Neural crest cell (in vitro differentiated cells): ENCODE data around the gene SNX25. TPM values are rescaled to one million over a fixed set of nuclear protein-coding genes. Genes with fewer than 3 reads are reported as not detected.

Experiments used
- DNase-seq: peaks from one replicate; pipeline ENCODE4 v3.0.0; 2021; ENCODE audit warnings: low read depth, mixed read lengths, low spot score
- H3K27ac Mint-ChIP-seq: one replicate; pipeline ENCODE4 v1.8.0; 2021; ENCODE audit warnings: mild to moderate bottlenecking, mixed read lengths; ENCODE audit not compliant: unreplicated experiment
- H3K27me3 Mint-ChIP-seq: 2 replicates; pipeline ENCODE4 v1.8.0; 2021; ENCODE audit warnings: low read depth, mild to moderate bottlenecking, mixed read lengths
- H3K36me3 Mint-ChIP-seq: 2 replicates; pipeline ENCODE4 v1.8.0; 2021; ENCODE audit warnings: low read depth, mild to moderate bottlenecking, mixed read lengths
- H3K4me1 Mint-ChIP-seq: 2 replicates; pipeline ENCODE4 v1.8.0; 2021; ENCODE audit warnings: mixed read lengths
- H3K4me3 Mint-ChIP-seq: one replicate; pipeline ENCODE4 v1.8.0; 2021; ENCODE audit warnings: mild to moderate bottlenecking, mixed read lengths
- H3K9me3 Mint-ChIP-seq: 2 replicates; pipeline ENCODE4 v1.8.0; 2021; ENCODE audit warnings: mixed read lengths
- CTCF ChIP-seq: fragments of 200-600 bp; sonication (generic); conservative IDR thresholded peaks from 2 replicates; pipeline ENCODE4 v1.5.0; 2021; ENCODE audit warnings: antibody characterized with exemption, mild to moderate bottlenecking
- total RNA-seq: library from RNA; stranded (reverse); gene quantifications from 2 replicates; pipeline ENCODE4 v1.2.1, GENCODE V29; 2021

The SNX25 gene
- total RNA-seq, 1 donor from 2014 or later: 9.7 TPM

DNA sequence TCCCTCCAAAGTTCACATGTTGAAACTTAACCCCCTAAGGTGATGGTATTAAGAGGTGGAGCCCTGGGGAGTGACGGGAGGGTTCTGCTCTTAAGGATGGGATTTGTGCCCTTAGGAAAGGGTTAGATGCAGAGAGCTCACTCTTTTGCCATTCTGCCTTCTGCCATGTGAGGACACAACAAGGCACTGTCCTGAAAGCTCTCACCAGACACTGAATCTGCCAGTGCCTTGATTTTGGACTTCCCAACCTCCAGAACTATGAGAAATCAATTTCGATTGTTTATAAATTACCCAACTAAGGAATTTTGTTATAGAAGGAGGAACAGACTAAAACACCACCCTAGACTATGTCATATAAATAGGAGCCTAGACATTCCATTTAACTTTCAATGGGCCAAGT, 174.7 kb downstream of the SNX25 start:
- no peak for TF ChIP-seq CTCF
- peaks cover 16% of the 10 kb centered on the region for H3K36me3 Mint-ChIP-seq
- DNase-seq: no peak
- peaks cover 7% of the 10 kb centered on the region for H3K9me3 Mint-ChIP-seq
- H3K27me3 Mint-ChIP-seq: no peaks in the 10 kb centered on the region
- H3K4me1 Mint-ChIP-seq: peaks cover 14% of the 10 kb centered on the region
- H3K4me3 Mint-ChIP-seq: no peak overlapping the region
- no peak overlapping the region for H3K27ac Mint-ChIP-seq

DNA sequence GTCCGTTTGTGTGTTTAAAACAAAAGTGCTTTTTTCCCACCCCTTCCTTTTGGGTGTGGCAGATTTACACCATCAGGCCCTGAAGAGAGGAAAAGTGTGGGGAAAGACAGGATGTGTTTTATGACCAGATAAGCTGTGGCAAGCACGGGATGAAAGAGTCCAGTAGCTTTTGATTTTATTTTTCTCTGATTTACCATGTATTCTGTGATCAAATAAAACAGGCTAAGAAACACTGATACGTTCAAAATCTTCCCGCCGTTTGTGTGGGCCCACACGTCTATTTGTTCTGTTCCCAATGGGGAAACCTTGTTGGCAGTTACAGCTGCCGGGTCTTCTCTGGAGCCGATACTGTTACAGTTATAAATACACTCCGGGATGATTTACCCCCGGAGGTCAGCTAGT, 175.5 kb downstream of the SNX25 start:
- no peak overlapping the region for H3K4me3 Mint-ChIP-seq
- peaks cover 7% of the 10 kb centered on the region for H3K9me3 Mint-ChIP-seq
- H3K27ac Mint-ChIP-seq: no peak overlapping the region
- peaks cover 14% of the 10 kb centered on the region for H3K4me1 Mint-ChIP-seq
- peaks cover 16% of the 10 kb centered on the region for H3K36me3 Mint-ChIP-seq
- H3K27me3 Mint-ChIP-seq: no peaks in the 10 kb centered on the region
- no peak for DNase-seq
- TF ChIP-seq CTCF: no peak

DNA sequence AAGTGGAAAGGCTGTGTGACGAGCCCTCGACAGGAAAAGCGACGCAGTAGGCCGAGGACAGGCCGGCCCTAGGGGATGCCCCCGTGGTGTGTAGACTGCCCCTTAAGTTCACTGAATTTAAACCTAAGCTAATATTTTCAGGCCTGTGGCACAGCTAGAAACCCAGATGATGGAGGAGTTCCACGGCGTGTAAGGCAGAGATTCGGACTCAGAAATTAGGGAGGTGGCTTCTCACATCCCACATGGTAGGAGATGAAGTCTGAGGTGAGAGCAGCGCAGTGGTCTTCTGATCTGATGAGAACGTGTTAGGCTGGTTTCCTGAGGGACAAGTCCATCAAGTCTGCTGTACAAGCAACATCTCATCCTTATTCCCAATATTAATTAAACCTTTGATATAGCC, 178.6 kb downstream of the SNX25 start:
- Mint-ChIP-seq H3K4me3 (no peak overlapping the region), H3K36me3 (peaks cover 5% of the 10 kb centered on the region), H3K27ac (no peak overlapping the region), H3K9me3 (no peaks in the 10 kb centered on the region), H3K4me1 (peaks cover 14% of the 10 kb centered on the region), H3K27me3 (peaks cover 3% of the 10 kb centered on the region)
- no peak for TF ChIP-seq CTCF
- DNase-seq: no peak

DNA sequence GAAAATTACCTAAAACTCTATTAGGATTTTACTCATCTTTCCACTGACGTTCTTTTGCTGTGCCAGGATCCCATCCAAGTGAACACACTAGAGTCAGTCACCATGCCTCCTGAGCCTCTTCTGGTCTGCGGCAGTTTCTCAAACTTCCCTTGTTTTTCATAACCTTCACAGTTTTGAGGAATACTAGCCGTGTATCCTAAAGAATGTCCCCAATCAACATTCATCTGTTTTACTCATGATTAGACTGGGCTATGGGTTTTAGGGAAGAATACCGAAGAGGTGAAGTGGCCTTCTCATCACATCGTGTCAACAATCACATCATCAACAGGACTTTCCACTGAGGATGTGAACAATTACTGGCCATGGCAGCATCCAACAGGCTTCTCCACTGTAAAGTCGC, 181.5 kb downstream of the SNX25 start:
- Mint-ChIP-seq H3K9me3 (no peaks in the 10 kb centered on the region), H3K27ac (no peak overlapping the region), H3K36me3 (peaks cover 5% of the 10 kb centered on the region), H3K4me3 (no peak overlapping the region), H3K27me3 (peaks cover 14% of the 10 kb centered on the region), H3K4me1 (peaks cover 9% of the 10 kb centered on the region)
- no peak for TF ChIP-seq CTCF
- no peak for DNase-seq

DNA sequence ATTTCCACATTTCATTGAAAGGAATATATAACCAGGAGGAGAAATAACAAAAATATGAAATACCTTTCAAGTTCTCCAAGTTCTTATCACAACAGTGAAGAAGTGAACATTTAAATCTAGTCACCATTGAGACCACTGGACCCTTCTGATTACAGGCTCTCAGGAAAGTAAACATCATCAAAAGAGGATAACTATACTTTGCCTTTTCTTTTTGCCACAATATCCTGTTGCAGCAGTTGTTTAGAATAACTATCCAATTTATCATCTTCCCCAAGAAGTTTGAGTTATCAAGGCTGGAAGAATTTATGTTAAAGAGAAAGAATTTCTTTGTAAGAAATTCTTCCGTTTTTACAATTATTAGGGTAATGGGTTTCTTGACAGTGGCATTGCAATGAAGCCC, 182.8 kb downstream of the SNX25 start:
- no peak for TF ChIP-seq CTCF
- H3K9me3 Mint-ChIP-seq: no peaks in the 10 kb centered on the region
- no peak for DNase-seq
- H3K27ac Mint-ChIP-seq: no peak overlapping the region
- peaks cover 5% of the 10 kb centered on the region for H3K36me3 Mint-ChIP-seq
- H3K27me3 Mint-ChIP-seq: peaks cover 15% of the 10 kb centered on the region
- H3K4me3 Mint-ChIP-seq: no peak overlapping the region
- H3K4me1 Mint-ChIP-seq: peaks cover 14% of the 10 kb centered on the region
